PC-9 (cell line): Measurements from ENCODE around the gene GDF2. TPM values are rescaled to one million over a fixed set of nuclear protein-coding genes. Genes with fewer than 3 reads are reported as not detected.
A peak's percentile ranks its signal among the peaks of the same experiment; 100 is the strongest.

Experiments used
- BruUV-seq: library from RNA; stranded (reverse); fragments of 400-500 nt; replicated peaks from 2 replicates; lab custom pipeline; 2021; lab: Mats Ljungman, UMichigan
- CTCF ChIA-PET: fragments of 300-600 bp; sonication (Branson Sonifier 250); formaldehyde crosslinking; loops from one replicate; lab custom pipeline; 2022; ENCODE audit warnings: antibody characterized with exemption; lab: Charles Lee
- POLR2A ChIA-PET: fragments of 300-600 bp; sonication (Branson Sonifier 250); formaldehyde crosslinking; loops from one replicate; lab custom pipeline; 2022; ENCODE audit warnings: antibody characterized with exemption; ENCODE audit not compliant: unreplicated experiment; lab: Charles Lee
- DNase-seq, 2 experiments: peaks; one replicate each; pipeline versions ENCODE4 v3.0.0 to v3.0.0-alpha.2; 2015 to 2022; ENCODE audit warnings: mixed read lengths in 1 of 2
- H2AFZ ChIP-seq: fragments of 200-600 bp; sonication (generic); 2 replicates; pipeline ENCODE4 v1.8.1; 2017; ENCODE audit warnings: antibody characterized with exemption
- H3F3A ChIP-seq: fragments of 200-600 bp; sonication (generic); 2 replicates; pipeline ENCODE4 v1.8.1; 2017; ENCODE audit warnings: antibody characterized with exemption, mild to moderate bottlenecking, low read depth; ENCODE audit not compliant: insufficient read depth
- H3K27ac ChIP-seq: fragments of 200-600 bp; sonication (generic); 2 replicates; pipeline ENCODE4 v1.6.1; 2016; ENCODE audit warnings: mixed run types
- H3K27me3 ChIP-seq: fragments of 200-600 bp; sonication (generic); 2 replicates; pipeline ENCODE4 v1.6.1; 2016; ENCODE audit warnings: low read depth, mixed run types; ENCODE audit not compliant: insufficient read depth
- H3K36me3 ChIP-seq: fragments of 200-600 bp; sonication (generic); 2 replicates; pipeline ENCODE4 v1.6.1; 2016; ENCODE audit warnings: low read depth, mixed run types
- H3K4me1 ChIP-seq: fragments of 200-600 bp; sonication (generic); replicated peaks from 2 replicates; pipeline ENCODE4 v1.6.1; 2016; ENCODE audit warnings: mixed run types; ENCODE audit not compliant: insufficient read depth
- H3K4me2 ChIP-seq: fragments of 200-600 bp; sonication (generic); 2 replicates; pipeline ENCODE4 v1.6.1; 2017; ENCODE audit warnings: mixed run types
- H3K4me3 ChIP-seq: fragments of 200-600 bp; sonication (generic); 2 replicates; pipeline ENCODE4 v1.6.1; 2016; ENCODE audit warnings: mixed run types
- H3K79me2 ChIP-seq: fragments of 200-600 bp; sonication (generic); 2 replicates; pipeline ENCODE4 v1.6.1; 2017; ENCODE audit warnings: low read depth, mixed run types
- H3K9me2 ChIP-seq: fragments of 200-600 bp; sonication (generic); 2 replicates; pipeline ENCODE4 v1.8.1; 2017; ENCODE audit warnings: mild to moderate bottlenecking; ENCODE audit not compliant: insufficient read depth
- H3K9me3 ChIP-seq: fragments of 200-600 bp; sonication (generic); 2 replicates; pipeline ENCODE4 v1.8.1; 2016; ENCODE audit warnings: low read depth; ENCODE audit not compliant: insufficient read depth
- H4K20me1 ChIP-seq: fragments of 200-600 bp; sonication (generic); 2 replicates; pipeline ENCODE4 v1.8.1; 2017; ENCODE audit not compliant: insufficient read depth
- CTCF ChIP-seq: fragments of 200-600 bp; sonication (generic); conservative IDR thresholded peaks from 2 replicates; pipeline ENCODE4 v1.6.1; 2017; ENCODE audit warnings: mixed run types, antibody characterized with exemption, mild to moderate bottlenecking, moderate library complexity
- EZH2 ChIP-seq: fragments of 200-600 bp; sonication (generic); IDR thresholded peaks from 2 replicates; pipeline ENCODE4 v1.8.0; 2017; ENCODE audit warnings: antibody characterized with exemption, low read depth
- intact Hi-C: fragments of 100-400 bp; cut with micrococcal nuclease; formaldehyde crosslinking; loops from one replicate; pipeline ENCODE4 v1.10.0; 2022; ENCODE audit not compliant: unreplicated experiment
- total RNA-seq: library from RNA; stranded (reverse); gene quantifications from 2 replicates; pipeline ENCODE4 v1.2.3, GENCODE V29; 2021

Gene GDF2
- total RNA-seq, 1 experiment from 2014 or later, result not detected

GRCh38 chr10:47346581-47347302, 24.5 kb downstream of the GDF2 start:
- Histone ChIP-seq H3K36me3 (no peaks in the 10 kb centered on the region), H3K79me2 (no peaks in the 10 kb centered on the region), H3K4me2 (no peak overlapping the region), H2AFZ (no peak overlapping the region), H3K4me3 (no peak overlapping the region), H3F3A (no peaks in the 10 kb centered on the region), H3K9me3 (no peaks in the 10 kb centered on the region), H4K20me1 (no peaks in the 10 kb centered on the region), H3K9me2 (no peaks in the 10 kb centered on the region), H3K4me1 (0 out of 2 replicates have a peak, but pooled peaks cover 6% of the 10 kb centered on the region), H3K27me3 (no peaks in the 10 kb centered on the region), H3K27ac (no peak overlapping the region)
- ChIA-PET CTCF (no interaction called here), POLR2A (interaction anchor here (0.6 kb wide), 2 partner anchors 60 to 241 kb away, joined by 4 to 6 read pairs; no protein-coding TSS in a partner anchor)
- TF ChIP-seq CTCF (no peak), EZH2 (no peak)
- intact Hi-C loops, result no loop called here
- no TSS peak for BruUV-seq
- DNase-seq, result peak in 1 of 2 experiments; percentile 39

- intact Hi-C loops, result no loop called here
- DNase-seq, result no peak
- Histone ChIP-seq H3K9me3 (no peaks in the 10 kb centered on the region), H3K27me3 (no peaks in the 10 kb centered on the region), H3K36me3 (no peaks in the 10 kb centered on the region), H3K27ac (no peak overlapping the region), H3K9me2 (no peaks in the 10 kb centered on the region), H3K4me1 (0 out of 2 replicates have a peak, but pooled peaks cover 6% of the 10 kb centered on the region), H3K4me3 (no peak overlapping the region), H3F3A (no peaks in the 10 kb centered on the region), H3K79me2 (no peaks in the 10 kb centered on the region), H4K20me1 (no peaks in the 10 kb centered on the region), H3K4me2 (no peak overlapping the region), H2AFZ (no peak overlapping the region)
- TF ChIP-seq EZH2 (no peak), CTCF (no peak)
- ChIA-PET CTCF (no interaction called here), POLR2A (interaction anchor here (0.6 kb wide), 1 partner anchor 60 kb away, joined by 4 read pairs; no protein-coding TSS in a partner anchor)
- BruUV-seq, result no TSS peak
Measured at GRCh38 chr10:47347303-47347675, 25.0 kb downstream of the GDF2 start.

GRCh38 chr10:47348138-47348651, 25.9 kb downstream of the GDF2 start, which contains the start of gene RBP3:
Gene RBP3 (plus strand): TSS chr10:47348363. CDS start chr10:47348485, 122 bp downstream.
- POLR2A ChIA-PET, result no interaction called here
- Histone ChIP-seq H3F3A (no peaks in the 10 kb centered on the region), H3K36me3 (no peaks in the 10 kb centered on the region), H3K27me3 (no peaks in the 10 kb centered on the region), H2AFZ (no peak within 1 kb of the TSS), H3K9me3 (no peaks in the 10 kb centered on the region), H3K9me2 (no peaks in the 10 kb centered on the region), H3K4me3 (no peak within 1 kb of the TSS), H4K20me1 (no peaks in the 10 kb centered on the region), H3K4me2 (no peak within 1 kb of the TSS), H3K27ac (no peak within 1 kb of the TSS), H3K4me1 (0 out of 2 replicates have a peak, but pooled peaks cover 6% of the 10 kb centered on the region), H3K79me2 (no peaks in the 10 kb centered on the region)
- CTCF ChIA-PET, result interaction anchor here (0.6 kb wide), 1 partner anchor 134 kb away, joined by 3 read pairs; no protein-coding TSS in a partner anchor
- intact Hi-C loops, result no loop called here
- no peak for DNase-seq
- no peak for TF ChIP-seq EZH2
- no peak for TF ChIP-seq CTCF
- no TSS peak for BruUV-seq
